ENCODE data around the gene HMGA1.
"Not testable (repeated sequence)": the region's sequence is repeated elsewhere in the genome, so short reads cannot be mapped to it uniquely, and the experiment has no call there.

HMGA1 gene

GRCh38 chr6:34259529-34260069 lies 22.9 kb downstream of the HMGA1 start:
- DNase-seq (ENCODE audit: low read depth in 2 of 2, low spot score in 1 of 2), result no peak

DNA sequence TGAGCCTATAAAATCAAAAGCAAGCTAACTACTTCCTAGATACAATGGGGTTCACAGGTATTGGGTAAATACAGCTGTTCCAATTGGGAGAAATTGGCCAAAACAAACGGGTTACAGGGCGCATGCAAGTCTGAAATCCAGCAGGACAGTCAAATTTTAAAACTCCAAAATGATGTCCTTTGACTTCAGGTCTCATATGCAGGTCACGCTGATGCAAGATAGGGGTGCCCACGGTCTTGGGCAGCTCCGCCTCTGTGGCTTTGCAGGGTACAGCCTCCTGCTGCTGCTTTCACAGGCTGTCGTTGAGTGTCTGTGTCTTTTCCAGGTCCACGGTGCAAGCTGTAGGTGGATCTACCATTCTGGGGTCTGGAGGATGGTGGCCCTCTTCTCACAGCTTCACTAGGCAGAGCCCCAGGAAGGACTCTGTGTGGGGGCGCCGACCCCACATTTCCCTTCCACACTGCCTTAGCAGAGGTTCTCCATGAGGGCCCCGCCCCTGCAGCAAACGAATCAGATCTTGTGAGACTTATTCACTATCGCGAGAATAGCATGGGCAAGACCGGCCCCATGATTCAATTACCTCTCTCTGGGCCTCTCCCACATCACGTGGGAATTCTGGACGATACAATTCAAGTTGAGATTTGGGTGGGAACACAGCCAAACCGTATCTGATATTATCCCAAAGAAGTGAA lies 24.0 kb downstream of the HMGA1 start:
- no peak for DNase-seq (ENCODE audit: low read depth in 2 of 2, low spot score in 1 of 2)

DNA sequence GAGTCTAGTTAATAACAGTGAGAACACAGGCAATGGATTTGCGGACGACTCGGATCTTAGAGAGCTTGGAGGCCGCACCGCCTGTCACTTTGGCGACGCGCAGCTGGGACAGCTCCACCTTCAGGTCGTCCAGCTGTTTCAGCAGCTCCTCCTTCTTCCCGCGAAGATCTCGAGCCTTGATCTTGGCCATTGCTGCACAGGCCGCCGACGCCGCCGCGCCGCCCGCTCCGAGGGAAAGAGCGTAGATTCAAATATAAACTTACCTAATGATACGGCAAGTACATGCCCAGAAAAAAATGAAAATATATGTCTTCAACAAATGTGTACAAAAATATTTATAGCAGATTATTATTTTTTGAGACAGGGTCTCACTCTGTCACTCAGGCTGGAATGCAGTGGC lies 26.8 kb downstream of the HMGA1 start:
- not testable (repeated sequence) for DNase-seq (ENCODE audit: low read depth in 2 of 2, low spot score in 1 of 2)

DNA sequence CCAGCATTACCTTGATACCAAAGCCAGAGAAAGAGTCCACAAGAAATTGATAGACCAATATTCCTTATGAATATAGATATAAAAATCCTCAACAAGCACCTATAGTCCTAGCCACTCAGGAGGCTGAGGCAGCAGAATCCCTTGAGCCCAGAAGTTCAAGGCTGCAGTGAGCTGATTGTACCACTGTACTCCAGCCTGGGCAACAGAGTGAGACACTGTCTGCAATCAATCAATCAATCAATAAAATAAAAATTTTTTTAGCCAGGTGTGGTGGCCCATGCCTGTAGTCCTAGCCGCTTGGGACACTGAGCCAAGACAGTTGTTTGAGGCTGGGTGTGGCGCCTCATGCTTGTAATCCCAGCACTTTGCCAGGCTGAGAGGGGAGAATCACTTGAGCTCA lies 31.1 kb downstream of the HMGA1 start:
- no peak for DNase-seq (ENCODE audit: low read depth in 2 of 2, low spot score in 1 of 2)

GRCh38 chr6:34269132-34269531 lies 32.5 kb downstream of the HMGA1 start:
- not testable (repeated sequence) for DNase-seq (ENCODE audit: low read depth in 2 of 2, low spot score in 1 of 2)

DNA sequence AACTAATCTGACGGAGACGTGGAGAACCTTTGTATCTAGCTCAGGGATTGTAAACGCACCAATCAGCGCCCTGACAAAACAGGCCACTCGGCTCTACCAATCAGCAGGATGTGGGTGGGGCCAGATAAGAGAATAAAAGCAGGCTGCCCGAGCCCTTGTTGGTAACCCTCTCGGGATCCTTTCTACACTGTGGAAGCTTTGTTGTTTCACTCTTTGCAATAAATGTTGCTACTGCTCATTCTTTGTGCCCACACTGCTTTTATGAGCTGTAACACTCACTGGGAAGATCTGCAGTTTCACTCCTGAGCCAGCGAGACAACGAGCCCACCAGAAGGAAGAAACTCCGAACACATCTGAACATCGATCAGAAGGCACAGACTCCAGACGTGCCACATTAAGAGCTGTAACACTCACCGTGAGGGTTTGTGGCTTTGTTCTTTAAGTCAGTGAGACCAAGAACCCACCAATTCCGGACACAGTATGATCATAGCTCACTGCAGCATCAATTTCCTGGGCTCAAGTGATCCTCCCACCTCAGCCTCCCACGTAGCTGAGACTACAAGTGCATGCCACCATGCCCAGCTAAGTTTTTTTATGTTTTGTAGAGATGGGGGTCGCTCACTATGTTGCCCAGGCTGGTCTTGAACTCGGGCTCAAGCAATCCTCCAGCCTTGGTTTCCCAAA lies 33.1 kb downstream of the HMGA1 start:
- DNase-seq (ENCODE audit: low read depth in 2 of 2, low spot score in 1 of 2), result not testable (repeated sequence)

GRCh38 chr6:34272013-34272926 lies 35.6 kb downstream of the HMGA1 start:
- no peak for DNase-seq (ENCODE audit: low read depth in 2 of 2, low spot score in 1 of 2)

GRCh38 chr6:34273242-34273805 lies 36.7 kb downstream of the HMGA1 start:
- no peak for DNase-seq (ENCODE audit: low read depth in 2 of 2, low spot score in 1 of 2)

GRCh38 chr6:34274129-34274528 lies 37.5 kb downstream of the HMGA1 start:
- DNase-seq (ENCODE audit: low read depth in 2 of 2, low spot score in 1 of 2), result no peak

GRCh38 chr6:34275128-34275804 lies 38.6 kb downstream of the HMGA1 start:
- no peak for DNase-seq (ENCODE audit: low read depth in 2 of 2, low spot score in 1 of 2)

DNA sequence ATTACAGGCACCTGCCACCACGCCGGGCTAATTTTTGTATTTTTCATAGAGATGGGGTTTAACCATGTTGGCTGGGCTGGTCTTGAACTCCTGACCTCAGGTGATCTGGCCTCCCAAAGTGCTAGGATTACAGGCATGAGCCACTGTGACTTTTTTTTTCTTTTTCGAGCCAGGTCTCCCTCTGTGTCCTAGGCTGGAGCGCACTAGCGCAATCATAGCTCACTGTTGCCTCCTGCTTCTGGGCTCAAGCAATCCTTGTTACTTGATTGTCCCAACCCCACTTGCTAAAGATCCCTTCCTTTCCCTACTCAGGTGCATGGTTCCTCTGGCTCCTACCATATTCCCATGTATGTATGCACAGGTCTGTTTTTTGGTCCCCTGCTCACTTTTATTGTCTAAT lies 39.5 kb downstream of the HMGA1 start:
- no peak for DNase-seq (ENCODE audit: low read depth in 2 of 2, low spot score in 1 of 2)

GRCh38 chr6:34276881-34277762 lies 40.4 kb downstream of the HMGA1 start:
- no peak for DNase-seq (ENCODE audit: low read depth in 2 of 2, low spot score in 1 of 2)

- no peak for DNase-seq (ENCODE audit: low read depth in 2 of 2, low spot score in 1 of 2)
Observed at GRCh38 chr6:34277763-34278112, 41.1 kb downstream of the HMGA1 start.

DNA sequence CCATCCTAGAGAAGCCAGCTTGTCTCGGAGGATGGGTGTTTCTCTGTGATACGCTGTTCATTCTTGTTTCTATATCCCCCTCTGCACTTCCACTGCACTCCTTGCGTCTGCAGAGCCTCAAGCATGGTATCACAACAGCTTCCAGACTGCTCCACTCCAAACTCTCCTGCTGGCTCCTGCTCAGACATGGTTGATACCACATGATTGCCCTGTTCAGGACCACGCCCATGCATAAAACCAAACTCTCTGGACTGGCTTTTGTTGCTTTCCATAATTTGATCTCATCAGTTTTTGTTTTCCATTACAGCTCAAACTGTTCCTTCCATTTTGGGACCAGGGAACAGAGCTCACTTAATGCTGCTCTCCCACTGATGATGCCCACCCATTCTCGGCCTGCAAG lies 42.2 kb downstream of the HMGA1 start:
- no peak for DNase-seq (ENCODE audit: low read depth in 2 of 2, low spot score in 1 of 2)

GRCh38 chr6:34280216-34280615 lies 43.5 kb downstream of the HMGA1 start:
- no peak for DNase-seq (ENCODE audit: low read depth in 2 of 2, low spot score in 1 of 2)

DNA sequence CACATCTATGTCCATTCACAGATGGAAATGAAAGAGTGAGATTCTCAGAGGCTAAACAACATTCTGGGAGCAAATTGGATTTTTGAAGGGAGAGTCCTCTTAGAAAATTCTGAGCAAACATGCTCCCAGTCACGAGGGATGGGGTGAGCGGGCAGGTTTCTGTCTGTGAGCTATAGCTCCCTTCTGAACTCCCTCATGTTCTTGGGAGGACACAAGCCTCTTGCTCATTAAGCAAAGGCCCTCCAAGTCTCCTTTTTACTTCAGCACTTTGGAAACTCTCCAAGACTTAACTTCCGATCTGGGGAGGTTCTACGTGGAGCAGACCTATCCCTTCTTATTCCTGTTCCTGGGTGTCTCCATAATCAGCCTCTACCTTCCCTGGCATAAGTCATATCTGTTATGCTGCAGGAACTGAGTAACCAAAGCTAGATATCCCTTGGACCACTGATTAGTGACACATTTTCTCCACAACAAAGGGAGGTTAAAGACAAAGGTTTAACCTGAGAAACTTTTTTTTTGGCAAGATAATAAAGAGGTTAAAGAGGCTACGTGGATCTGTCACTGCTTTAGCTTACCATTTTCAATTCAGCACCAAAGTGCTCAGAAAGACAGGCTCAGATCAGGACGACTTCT lies 45.1 kb downstream of the HMGA1 start:
- DNase-seq (ENCODE audit: low read depth in 2 of 2, low spot score in 1 of 2), result no peak

DNA sequence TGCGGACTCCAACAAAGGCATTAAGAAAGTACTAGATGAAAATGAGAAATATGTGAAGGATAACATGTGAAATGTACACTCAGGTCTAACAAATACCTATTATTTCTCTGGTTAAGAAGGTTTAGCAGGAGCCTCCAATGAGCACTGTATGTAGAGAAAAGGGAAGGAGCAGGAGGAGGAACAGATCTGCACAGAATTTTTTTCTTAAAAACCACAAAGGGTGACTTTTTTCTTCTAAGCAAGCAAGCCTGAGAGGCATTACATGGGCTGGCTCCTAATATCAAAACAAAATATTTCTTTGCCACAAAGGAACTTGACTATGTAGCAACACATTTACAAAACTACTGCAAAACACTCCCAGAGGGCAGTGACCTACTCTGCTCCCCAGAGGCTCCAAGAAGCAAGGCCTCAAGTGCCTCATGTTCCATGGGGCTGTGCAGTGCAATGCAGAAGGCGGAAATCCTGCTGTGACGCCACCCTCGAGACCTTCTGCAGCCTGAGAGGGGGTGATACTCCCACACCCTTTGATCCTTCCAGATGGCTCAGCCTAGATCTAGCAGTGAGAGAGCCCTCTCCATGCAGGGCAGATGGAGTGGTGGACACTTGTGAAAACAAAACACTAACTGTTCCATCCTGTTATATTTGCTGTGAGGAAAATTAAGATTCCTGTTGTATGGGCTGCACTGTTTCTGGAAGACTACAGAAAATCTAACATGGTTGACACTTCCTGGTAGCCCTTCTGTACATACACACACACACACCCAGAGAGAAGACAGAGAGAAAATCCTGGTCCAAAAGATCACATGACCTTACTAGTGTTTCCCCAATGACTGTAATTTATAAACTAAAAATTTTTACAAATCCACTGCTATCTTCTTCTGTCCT lies 48.1 kb downstream of the HMGA1 start:
- DNase-seq (ENCODE audit: low read depth in 2 of 2, low spot score in 1 of 2), result no peak

DNA sequence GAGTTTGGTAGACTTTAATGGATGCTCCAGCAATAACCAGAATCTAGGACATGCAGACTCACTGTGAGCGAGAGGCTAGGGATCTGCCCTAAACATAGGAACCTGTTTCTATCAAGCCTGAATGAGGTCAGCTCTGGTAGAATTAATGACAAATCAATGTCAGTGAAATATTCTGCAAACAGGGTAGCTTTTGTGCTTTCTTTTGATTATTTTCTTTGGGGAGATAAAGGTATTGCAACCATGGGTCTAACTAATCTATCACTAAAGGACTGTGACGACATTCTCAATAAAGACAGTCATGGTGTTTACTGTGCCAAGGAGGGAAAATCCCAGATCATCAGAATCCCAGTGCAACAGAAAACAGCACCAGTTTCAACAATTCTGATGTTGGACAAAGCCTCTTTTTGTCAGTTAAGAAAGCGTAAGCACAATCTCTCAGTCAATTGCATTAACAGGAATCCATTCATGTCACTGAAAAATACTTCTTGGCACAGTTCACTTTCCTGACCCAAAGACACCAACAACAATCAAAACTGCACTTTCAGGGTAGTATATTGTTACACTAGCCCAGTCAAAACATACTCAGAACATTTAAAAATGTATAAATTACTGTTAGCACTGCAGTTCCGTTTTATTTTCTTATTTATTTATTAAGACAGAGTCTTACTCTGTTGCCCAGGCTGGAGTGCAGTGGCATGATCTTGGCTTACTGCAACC lies 48.9 kb downstream of the HMGA1 start:
- DNase-seq (ENCODE audit: low read depth in 2 of 2, low spot score in 1 of 2), result no peak
